Stimulated activated CD4-positive, alpha-beta T cell treated with anti-CD3 and anti-CD28 coated beads, Interleukin-4, amount 100 ng/mL, for 48 hours (primary cell): ENCODE results near the gene IDUA.

ENCODE experiments used
- DNase-seq, 2 donors: peaks; one replicate each; pipeline ENCODE4 v3.0.0-alpha.2; 2020; ENCODE audit warnings: low read depth in 2 of 2

Gene IDUA

DNA sequence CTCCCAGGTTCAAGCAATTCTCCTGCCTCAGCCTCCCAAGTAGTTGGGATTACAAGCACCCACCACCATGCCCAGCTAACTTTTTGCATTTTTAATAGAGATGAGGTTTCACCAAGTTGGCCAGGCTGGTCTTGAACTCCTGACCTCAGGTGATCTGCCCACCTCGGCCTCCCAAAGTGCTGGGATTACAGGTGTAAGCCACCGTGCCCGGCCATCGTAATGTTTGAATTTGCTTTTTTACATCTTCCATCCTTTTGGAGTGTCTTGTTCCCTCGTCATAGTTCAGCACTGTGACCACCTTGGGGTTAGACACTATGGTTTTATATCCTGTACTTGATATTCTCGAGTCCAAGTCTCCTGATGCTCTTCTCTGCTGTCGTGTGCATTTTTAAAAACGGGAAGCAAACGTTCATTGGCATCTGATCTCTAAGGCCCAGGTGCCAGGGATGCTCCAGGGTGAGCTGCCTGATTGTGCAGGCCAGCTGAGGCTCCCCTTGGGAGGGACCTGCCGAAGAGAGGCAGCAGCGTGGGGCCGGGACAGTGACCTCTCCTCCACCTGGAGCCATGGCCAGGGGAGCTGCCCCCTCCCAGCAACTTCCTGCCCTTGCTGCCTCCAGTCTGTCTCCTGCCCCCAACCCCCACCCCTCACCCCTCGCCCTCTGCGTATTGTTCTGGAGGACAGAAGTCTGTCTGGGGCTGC, 30.2 kb upstream of the IDUA start:
- DNase-seq = no peak

DNA sequence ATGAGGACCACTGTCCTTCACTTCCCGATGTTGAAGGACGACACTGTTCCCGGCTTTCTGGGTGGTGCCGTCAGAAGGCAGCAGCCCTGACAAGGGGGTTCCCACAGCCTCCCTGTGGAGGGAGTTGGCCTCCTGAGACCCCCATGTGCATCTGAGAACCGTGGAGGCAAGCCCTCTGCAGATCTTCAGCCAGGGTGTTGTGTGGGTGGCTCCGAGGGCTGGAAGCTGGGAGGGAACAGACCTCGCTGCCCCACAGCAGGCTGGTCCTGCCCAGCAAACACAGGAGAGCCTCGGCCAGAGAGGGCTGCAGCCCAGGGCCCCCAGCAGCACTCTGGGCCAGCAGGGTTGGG, 29.6 kb upstream of the IDUA start:
- no peak for DNase-seq

DNA sequence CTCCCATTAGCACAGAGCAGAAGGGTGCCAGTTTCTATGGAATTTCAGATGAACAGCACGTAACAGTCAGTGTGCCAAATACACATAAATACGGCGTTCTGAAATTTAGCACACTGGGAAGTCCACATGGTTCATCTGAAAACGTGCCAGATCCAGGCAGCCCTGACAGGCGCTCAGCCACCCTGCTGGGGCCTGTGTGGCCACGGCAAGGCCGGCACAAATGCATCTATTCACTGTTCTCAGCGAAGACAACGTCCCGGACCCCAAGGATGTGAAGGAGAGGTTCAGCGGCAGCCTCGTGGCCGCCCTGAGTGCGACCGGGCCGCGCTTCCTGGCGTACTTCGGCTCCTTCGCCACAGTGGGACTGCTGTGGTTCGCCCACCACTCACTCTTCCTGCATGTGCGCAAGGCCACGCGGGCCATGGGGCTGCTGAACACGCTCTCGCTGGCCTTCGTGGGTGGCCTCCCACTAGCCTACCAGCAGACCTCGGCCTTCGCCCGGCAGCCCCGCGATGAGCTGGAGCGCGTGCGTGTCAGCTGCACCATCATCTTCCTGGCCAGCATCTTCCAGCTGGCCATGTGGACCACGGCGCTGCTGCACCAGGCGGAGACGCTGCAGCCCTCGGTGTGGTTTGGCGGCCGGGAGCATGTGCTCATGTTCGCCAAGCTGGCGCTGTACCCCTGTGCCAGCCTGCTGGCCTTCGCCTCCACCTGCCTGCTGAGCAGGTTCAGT, 29.1 kb upstream of the IDUA start:
- no peak for DNase-seq

DNA sequence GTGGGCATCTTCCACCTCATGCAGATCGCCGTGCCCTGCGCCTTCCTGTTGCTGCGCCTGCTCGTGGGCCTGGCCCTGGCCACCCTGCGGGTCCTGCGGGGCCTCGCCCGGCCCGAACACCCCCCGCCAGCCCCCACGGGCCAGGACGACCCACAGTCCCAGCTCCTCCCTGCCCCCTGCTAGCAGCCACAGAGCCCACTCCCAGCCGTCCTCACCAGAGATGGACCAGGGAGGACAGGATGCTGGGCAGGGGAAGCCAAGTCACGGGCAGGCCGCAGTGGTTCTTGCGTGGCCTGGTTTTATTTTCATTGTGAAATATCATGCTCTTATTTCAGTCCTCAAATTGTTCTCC, 28.6 kb upstream of the IDUA start:
- DNase-seq = no peak

DNA sequence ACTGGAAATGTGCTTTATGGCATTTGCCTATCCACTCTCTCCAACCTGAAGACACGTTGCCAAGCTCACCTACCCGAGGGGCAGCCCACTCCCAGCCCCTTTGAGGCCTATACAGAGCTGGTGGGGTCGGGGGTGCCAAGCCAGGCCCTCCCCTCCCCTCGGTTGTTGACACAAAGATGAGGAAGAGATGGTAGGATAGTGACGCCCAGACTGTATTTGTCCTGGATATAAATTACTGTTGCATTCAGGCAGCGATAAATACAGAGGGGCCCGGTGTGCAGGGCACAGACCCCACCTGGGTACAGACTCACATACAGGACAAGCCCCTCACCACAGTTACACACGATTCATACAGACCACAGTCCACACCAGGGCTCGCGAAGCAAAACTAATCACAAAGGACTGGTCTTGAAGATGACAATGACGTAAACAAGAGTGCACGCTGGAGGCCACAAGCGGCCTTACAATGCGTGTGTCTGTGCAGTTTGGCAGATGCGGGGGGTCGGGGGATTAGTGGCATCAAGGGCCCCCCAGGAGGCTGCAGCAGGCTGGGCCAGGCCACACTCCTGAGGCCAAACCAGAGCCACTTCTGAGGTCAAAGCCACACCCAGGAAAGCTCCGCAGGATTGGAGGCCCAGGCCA, 28.0 kb upstream of the IDUA start:
- DNase-seq = no peak

DNA sequence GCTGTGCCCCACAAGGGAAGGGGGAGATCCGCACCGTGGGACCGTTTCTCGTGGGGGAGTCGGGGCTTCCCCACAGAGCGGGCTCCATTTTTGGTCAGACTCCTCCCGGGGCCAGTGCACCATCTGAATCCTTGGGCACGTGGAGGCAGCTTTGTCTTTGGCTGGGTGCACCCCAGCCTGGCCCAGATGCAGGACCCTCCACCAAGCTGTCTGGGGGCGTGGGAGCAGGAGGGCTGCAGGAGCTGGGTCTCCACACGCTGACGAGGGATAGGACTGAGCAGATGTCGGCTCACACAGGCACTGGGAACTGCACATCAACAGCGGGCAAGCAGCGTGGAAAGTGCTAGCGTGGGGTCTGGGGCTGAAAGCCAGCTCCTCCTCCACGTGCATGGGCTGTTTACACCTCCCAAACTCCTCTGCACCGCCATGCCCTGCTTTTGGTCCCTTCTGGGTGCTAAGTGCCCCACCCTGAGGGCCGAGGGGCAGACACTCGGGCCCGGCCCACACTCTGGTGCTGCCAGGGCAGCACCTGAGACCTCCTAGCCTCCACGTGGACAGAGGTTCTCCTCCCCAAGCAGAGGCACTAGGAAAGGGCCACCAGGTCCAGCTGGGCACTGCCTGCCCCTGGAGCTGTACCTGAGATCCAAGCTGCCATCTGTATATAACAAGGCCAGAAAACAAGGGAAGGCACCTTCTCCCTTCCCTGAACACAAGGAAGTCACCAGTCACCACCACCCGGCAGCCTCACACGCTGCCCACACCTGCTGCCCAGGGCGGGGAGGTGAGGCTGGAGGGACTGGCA, 27.3 kb upstream of the IDUA start:
- DNase-seq = no peak

DNA sequence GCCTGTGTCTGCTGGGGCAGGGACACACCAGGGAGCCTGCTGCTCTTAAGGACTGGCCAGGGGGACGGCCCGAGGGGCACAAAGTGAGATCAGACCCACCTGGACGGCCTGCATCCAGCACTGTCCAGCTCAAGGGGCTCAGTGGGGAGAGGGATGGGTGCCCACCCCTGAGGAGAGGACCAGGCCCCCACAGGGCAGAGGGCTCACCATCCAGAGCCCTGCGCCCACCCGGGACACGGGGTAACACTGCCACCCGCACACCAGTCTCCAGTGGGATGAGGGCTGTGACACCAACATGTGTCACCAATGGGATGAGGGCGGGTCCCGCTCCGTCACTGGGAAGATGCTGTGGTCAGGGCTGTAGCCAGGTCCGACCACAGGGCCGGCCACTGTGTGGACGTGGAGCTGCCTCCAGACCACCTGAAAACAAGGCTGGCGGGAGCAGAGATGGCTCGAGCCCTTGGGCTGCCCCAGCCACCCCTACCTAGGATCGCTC, 26.7 kb upstream of the IDUA start:
- DNase-seq = no peak

DNA sequence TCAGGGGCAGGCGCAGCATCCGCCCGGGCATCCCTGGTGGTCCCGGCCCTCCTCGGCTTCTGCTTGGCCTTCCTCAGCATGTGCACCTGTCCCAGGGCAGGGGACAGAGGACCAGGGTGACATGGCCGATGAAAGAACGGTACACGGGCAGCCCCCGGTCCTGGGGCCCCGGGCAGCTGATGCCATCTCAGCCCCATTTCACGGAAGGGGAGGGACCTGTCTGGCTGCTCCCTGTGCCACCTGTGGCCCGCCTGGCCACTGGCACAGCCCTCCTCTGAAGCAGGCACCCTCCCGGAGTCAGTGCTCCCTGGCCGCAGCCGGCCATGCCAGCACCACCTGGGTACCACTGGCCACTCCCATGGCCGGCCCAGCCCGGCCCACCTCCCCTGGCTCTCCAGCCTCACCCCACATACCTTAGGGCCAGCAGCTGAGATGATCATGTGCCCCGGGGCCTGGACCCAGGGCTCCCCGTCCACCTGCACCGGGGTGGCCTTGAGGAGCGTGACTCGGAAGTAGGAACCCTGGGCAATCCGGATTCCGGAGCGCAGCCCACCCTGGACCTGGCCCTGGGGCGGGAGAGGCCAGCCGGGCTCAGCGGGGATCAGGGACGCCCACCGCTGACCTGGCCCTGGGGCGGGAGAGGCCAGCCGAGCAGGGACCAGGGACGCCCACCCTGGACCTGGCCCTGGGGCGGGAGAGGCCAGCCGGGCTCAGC, 26.1 kb upstream of the IDUA start:
- no peak for DNase-seq

DNA sequence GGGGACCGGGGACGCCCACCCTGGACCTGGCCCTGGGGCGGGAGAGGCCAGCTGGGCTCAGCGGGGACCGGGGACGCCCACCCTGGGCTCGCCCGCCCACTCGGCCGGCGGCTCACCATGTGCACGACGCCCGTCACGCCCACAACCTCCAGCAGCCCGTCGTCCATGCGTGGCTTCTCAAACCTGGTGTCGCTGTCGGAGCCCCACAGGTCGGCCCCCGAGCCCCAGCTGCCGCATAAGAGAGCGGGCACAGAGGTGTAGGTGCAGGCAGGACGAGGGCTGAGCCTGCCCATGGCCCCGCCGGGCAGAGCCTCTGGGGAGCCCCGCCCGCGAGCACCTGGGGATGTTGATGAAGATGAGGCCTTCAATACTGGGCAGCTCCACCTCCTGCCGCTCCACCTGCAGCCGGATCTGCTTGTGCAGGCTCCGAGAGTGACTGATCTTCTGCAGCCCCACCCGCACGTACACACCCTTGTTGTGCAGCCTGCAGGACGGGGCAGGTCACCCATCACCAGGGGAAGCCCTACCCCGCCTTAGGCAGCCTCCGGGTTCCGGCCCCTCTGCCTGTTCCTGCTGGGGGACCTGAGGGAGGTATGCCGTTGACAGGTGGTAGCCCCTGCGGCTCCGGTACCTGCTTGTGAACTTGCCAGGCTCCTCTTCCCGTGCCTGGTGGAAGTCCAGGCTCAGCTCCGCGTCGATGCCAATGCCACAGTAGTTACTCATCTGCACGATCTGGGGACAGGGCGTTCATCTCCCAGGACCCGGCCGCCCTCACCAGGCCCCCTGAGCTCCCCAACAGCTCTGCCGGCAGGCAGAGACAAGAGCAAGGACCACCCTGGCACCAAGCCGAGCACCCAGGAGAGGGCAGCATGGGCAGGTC, 25.3 kb upstream of the IDUA start:
- DNase-seq = no peak

DNA sequence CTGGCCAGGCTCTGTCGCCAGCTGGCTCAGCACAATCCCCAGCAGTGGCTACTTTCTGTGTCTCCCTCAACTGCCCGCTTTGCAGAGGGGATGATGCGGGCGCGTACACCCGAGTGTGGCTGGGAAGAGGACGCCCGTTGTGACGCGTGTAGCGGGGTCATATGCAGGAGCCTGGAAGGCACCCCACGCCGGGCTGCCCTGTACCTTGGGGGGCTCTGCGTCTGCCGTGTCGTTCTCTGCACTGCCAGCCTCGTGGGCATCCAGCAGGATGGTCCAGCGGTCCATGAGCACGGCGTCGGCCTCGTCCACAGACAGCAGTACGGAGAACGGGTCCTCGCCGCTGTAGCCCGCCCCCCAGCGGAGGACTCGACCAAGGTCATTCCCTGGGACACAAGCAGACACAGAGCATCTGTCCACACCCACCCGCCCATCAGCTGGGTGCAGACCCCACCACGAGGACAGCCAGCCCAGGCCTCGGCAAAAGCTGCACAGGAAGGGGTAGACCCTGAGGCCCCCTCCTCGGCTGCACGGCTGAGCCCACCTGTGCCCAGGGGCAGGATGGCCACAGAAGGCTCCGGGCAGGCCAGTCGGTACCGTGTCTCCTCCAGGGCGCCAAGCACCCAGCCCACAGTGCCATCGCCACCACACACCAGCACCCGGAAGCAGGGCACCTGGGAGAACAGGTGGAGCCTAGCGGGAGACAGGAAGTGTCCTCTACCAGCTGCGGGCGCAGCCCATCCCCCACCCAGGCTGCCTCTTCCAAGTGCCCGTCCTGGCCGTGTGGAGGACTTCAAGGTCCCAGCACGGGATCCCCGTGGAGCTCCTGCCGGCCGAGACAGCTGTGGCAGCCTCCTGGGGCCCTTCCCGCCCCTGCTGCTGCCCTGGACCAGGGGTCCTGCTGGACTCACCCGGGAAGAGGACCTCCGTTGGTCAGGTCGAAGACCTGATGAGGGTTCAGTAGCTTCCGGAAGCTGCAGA, 24.3 kb upstream of the IDUA start:
- DNase-seq = no peak

DNA sequence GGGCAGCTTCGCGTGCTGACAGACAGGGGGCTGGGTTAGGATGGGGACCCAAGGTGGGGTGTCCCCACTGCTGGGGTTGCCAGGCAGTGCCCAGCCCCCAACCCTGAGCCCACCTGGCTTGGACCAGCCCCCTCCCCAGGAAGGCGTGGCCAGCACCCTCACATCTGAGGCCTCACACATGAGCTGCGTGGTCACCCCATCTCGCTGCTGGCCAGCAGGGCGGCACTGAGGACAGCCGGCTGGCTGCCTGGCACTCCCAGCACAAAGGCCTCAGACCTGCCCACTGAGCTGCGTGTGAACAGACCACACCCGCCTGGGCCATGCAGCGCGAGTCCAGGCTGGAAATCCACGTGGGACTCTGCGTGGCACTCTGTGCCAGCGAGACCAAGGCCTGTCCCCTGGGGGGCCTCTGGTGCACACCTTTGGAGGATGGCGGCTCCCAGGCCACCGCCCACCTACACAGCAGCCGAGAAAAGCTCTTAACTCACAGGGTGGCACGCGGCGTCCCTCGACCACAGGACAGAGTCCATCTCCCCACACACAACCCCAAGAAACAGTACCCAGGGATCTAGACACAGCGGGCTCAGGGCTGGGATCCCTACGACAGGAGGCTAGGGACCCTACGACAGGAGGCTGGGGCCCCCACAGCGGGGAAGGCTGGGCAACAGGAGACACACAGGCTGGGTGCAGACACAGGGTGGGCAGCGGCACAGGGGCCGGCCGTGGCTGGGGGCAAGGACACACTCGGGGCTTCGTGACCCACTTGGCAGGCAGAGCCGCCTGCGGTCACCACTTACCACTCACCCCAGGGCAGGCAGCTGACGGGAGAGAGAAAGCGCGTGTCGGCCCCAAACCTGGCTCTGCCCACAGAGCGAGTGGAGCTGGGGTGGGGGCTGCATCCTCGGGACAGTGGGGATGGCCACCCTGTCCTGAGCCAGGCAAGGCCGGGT, 23.3 kb upstream of the IDUA start:
- no peak for DNase-seq

DNA sequence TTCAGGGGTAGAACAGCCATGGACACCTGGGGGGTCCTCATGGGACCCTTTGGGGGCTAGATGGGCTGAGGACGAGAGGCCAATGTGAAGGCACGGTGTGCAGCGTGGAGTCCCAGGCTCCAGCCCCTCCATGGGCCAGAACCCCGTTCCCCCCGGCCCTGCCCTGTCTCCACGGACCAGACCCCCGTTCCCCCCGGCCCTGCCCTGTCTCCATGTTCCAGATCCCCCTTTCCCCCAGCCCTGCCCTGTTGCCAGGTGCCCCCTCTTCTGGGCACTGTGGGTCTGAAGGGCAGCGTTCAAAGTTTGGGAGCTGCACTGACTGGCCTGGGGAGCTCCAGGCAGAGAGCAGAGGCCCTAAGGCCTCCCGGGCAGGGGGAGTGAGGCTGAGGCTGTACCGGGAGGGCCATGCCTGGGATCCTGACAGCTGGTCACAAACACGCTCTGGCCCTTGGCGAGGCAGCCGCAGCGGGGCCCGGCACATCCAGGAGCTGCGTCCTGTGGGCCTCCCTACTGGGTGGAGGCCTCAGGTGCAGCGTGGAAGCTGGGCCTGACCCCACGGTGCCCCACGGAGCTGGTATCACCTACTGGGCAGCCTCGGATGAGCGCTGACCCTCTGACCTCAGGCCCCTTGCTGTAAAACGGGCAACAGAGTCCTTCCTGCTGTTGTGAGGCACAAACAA, 22.4 kb upstream of the IDUA start:
- DNase-seq = no peak

DNA sequence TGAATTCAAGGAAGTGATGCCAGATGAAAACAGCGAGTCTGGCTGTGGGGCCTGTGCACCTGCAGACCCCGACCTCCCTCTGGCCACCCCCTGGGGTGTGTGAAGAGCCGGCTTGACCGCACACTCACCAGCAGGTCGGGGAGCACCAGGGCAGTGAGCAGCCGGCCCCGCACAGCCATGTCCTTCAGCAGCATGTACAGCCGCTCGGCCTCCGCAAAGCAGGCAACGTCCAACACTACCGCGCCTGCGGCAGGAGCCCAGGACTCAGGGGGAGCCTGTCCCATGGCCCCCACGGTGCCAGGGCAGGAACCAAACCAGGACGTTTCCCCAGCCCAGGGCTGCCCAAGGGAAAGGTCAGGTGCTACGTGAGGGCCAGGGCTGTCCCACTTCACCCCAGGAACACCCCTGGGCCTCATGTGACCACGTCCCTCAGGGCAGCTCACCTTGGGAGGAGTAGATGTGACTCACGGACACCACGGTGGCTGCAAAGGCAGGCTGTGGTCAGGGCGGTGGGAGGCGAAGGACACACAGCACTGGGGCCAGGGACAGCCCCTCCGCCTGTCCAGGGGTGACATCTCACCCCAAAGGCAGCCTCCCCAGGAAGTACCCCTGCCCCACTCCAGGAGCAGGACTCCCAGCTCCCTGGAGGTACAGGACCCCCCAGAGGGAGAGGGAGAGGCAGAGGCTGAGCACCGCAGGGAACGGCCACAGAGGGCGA, 21.6 kb upstream of the IDUA start:
- no peak for DNase-seq

DNA sequence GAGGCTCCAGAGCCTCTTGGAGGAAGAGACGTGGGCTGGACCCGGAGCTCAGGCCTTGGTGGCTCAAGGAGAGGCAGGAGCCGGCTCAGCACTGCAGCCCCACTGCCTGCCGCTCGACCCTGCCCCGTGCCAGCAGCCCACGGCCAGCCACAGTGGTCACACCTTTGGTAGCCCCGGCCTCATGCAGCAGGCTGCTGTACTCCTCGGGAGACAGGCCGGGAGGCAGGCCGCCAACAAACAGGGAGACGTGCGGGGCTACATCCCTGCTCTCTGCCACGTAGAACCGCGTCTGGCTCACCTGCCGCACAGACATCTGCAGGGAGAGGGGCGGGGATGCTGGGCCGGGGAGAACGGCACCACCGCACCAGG, 21.1 kb upstream of the IDUA start:
- no peak for DNase-seq

DNA sequence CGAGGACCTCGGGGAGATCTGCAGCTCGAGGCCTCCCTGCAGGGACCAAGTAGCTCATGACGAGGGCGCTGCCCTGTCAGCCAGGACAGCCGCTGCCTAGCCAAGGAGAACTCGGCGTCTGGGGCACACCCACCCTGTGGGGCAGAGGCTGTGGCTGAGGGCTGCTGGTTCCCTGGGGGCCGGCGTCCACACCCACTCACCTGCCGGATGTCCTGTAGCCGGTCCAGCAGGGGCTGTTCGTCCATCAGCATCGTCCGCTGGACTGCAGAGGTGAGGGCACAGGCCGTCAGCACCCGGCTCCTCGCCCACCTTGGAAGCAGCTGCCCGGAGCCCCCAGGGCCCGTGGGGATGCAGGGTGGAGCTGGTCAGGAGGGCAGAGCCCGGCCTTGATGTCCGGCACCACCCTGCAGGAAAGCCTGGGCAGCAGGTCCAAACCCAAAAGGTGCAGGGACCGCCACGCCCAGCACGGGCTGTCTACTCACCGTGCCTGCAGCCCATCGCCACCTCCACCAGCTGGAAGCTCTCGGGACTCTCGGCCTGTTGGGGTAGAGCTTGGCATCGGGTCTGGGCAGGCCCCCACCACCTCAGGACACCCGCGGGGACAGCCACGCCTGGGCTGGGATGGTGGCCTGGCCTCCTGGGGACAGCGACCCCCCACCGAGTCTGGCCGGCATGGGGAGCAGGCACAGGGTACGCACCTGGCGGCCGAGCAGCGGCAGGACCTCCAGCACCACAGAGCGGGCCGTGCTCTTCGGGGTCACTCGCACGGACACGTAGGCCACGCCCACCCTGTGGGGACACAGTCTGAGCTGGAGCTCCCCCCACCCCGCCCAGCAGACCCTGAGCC, 20.4 kb upstream of the IDUA start:
- DNase-seq = no peak
